ENCODE data around the gene THSD4.

Gene THSD4

DNA sequence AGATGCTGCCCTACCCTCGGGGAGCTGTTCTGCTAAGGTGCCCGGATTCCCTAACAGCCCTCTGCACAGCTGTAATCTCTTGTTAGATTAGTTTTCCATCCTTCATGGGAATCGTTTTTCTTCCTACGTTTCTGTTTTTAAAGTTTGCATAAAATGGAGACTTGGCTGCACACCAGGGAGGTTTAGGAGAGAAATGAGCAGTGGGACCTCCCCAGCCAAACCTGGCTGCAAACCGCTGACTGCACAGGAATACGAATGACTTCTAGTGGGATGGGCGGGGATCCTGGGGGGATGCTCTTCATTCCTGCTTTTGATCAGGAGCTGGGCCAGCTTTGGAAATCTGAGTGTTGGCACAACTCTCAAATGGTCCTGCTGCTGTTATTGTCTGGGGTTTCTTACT lies 77.5 kb downstream of the THSD4 start:
- H3K36me3 ChIP-seq (ENCODE audit: insufficient read depth, low read length): no peaks in the 10 kb centered on the region
- H3K79me2 ChIP-seq (ENCODE audit: insufficient read depth, low read length): no peaks in the 10 kb centered on the region
- no peak overlapping the region for H3K4me2 ChIP-seq (ENCODE audit: low read length)
- H2AFZ ChIP-seq (ENCODE audit: low read length): no peak overlapping the region
- H3K4me3 ChIP-seq (ENCODE audit: low read depth, low read length, poor library complexity, severe bottlenecking): no peak overlapping the region
- H3K9me2 ChIP-seq (ENCODE audit: low read depth, low read length): no peaks in the 10 kb centered on the region
- no peak for TF ChIP-seq EZH2 (IDR thresholded peaks at IDR 0.05; ENCODE audit: borderline replicate concordance, low read length)
- TF ChIP-seq, protein P1, sequence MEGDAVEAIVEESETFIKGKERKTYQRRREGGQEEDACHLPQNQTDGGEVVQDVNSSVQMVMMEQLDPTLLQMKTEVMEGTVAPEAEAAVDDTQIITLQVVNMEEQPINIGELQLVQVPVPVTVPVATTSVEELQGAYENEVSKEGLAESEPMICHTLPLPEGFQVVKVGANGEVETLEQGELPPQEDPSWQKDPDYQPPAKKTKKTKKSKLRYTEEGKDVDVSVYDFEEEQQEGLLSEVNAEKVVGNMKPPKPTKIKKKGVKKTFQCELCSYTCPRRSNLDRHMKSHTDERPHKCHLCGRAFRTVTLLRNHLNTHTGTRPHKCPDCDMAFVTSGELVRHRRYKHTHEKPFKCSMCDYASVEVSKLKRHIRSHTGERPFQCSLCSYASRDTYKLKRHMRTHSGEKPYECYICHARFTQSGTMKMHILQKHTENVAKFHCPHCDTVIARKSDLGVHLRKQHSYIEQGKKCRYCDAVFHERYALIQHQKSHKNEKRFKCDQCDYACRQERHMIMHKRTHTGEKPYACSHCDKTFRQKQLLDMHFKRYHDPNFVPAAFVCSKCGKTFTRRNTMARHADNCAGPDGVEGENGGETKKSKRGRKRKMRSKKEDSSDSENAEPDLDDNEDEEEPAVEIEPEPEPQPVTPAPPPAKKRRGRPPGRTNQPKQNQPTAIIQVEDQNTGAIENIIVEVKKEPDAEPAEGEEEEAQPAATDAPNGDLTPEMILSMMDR (IDR thresholded peaks at IDR 0.05; ENCODE audit: low read length): no peak
- H3K9me3 ChIP-seq (ENCODE audit: low read length): no peaks in the 10 kb centered on the region
- H4K20me1 ChIP-seq (ENCODE audit: insufficient read depth, low read length): no peaks in the 10 kb centered on the region
- no peaks in the 10 kb centered on the region for H3F3A ChIP-seq (ENCODE audit: insufficient read depth, low read length)
- H3K27ac ChIP-seq (ENCODE audit: low read depth, low read length, poor library complexity, severe bottlenecking): no peak overlapping the region
- H3K9ac ChIP-seq (ENCODE audit: low read length): no peak overlapping the region
- H3K4me1 ChIP-seq (ENCODE audit: insufficient read depth, low read length, severe bottlenecking): no peaks in the 10 kb centered on the region
- no peaks in the 10 kb centered on the region for H3K27me3 ChIP-seq (ENCODE audit: insufficient read depth, low read length)

DNA sequence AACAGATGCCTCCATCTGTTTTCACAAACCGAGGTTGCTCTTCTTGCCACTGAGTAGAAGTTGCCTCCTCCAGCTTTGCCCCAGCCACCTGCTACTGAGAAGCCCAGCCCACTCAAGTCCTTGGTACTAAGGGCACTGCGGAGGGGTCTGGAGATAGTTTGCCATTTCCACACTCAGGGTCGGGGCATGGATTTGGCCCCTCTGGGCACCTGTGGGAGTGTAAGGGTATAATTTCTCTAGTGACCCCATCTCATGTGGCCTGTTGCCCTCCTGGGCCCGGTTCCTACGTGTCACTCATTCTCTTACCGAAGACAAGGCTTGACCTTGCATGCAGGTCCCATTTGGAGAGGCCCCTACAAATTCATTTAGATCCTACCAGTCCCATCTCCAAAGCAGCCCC lies 79.0 kb downstream of the THSD4 start:
- Histone ChIP-seq H3K4me3 (ENCODE audit: low read depth, low read length, poor library complexity, severe bottlenecking) (no peak overlapping the region), H3K79me2 (ENCODE audit: insufficient read depth, low read length) (no peaks in the 10 kb centered on the region), H3K4me1 (ENCODE audit: insufficient read depth, low read length, severe bottlenecking) (no peaks in the 10 kb centered on the region), H3F3A (ENCODE audit: insufficient read depth, low read length) (no peaks in the 10 kb centered on the region), H3K27me3 (ENCODE audit: insufficient read depth, low read length) (no peaks in the 10 kb centered on the region), H3K4me2 (ENCODE audit: low read length) (no peak overlapping the region), H3K9ac (ENCODE audit: low read length) (no peak overlapping the region), H2AFZ (ENCODE audit: low read length) (no peak overlapping the region), H3K9me2 (ENCODE audit: low read depth, low read length) (no peaks in the 10 kb centered on the region), H3K27ac (ENCODE audit: low read depth, low read length, poor library complexity, severe bottlenecking) (no peak overlapping the region), H4K20me1 (ENCODE audit: insufficient read depth, low read length) (no peaks in the 10 kb centered on the region), H3K36me3 (ENCODE audit: insufficient read depth, low read length) (no peaks in the 10 kb centered on the region), H3K9me3 (ENCODE audit: low read length) (no peaks in the 10 kb centered on the region)
- TF ChIP-seq EZH2 (IDR thresholded peaks at IDR 0.05; ENCODE audit: borderline replicate concordance, low read length): no peak
- TF ChIP-seq, protein P1 (IDR thresholded peaks at IDR 0.05; ENCODE audit: low read length): no peak

DNA sequence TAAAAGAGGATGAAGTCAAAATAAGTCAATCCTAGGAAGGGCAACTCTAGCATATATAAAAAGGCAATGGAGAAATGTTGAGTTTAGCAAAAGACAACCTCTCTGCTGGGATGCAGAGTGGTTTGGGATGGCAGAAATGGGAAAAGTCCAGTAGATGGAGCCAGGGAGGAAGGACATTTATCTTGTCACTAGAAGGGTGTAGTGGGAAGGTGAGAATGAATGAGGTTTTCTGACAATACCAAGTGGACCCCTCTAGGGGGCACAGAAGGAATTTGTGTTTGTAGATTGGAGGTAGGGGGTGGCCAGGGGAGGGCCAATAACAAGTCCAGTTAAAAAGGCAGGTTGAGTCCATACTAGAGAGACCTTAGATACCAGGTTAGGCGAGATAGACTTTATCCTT lies 80.0 kb downstream of the THSD4 start:
- Histone ChIP-seq H3K4me1 (ENCODE audit: insufficient read depth, low read length, severe bottlenecking) (no peaks in the 10 kb centered on the region), H3K9ac (ENCODE audit: low read length) (no peak overlapping the region), H3K9me3 (ENCODE audit: low read length) (no peaks in the 10 kb centered on the region), H2AFZ (ENCODE audit: low read length) (no peak overlapping the region), H3K36me3 (ENCODE audit: insufficient read depth, low read length) (no peaks in the 10 kb centered on the region), H3K27me3 (ENCODE audit: insufficient read depth, low read length) (no peaks in the 10 kb centered on the region), H3K4me2 (ENCODE audit: low read length) (no peak overlapping the region), H4K20me1 (ENCODE audit: insufficient read depth, low read length) (no peaks in the 10 kb centered on the region), H3K27ac (ENCODE audit: low read depth, low read length, poor library complexity, severe bottlenecking) (no peak overlapping the region), H3K9me2 (ENCODE audit: low read depth, low read length) (no peaks in the 10 kb centered on the region), H3K79me2 (ENCODE audit: insufficient read depth, low read length) (no peaks in the 10 kb centered on the region), H3F3A (ENCODE audit: insufficient read depth, low read length) (no peaks in the 10 kb centered on the region), H3K4me3 (ENCODE audit: low read depth, low read length, poor library complexity, severe bottlenecking) (no peak overlapping the region)
- TF ChIP-seq, protein P1 (IDR thresholded peaks at IDR 0.05; ENCODE audit: low read length): no peak
- no peak for TF ChIP-seq EZH2 (IDR thresholded peaks at IDR 0.05; ENCODE audit: borderline replicate concordance, low read length)
